SIG-M5 treated with dmso at 0.1 percent for 504 hours (cell line): ENCODE data around the gene RASSF5.
"Not testable (repeated sequence)": the region's sequence is repeated elsewhere in the genome, so short reads cannot be mapped to it uniquely, and the experiment has no call there.

ENCODE experiments used
- DNase-seq: peaks from one replicate; lab custom pipeline; 2025; ENCODE audit not compliant: unreplicated experiment; lab: John Stamatoyannopoulos, UW

Gene RASSF5

GRCh38 chr1:206566999-206567398 lies 59.7 kb downstream of the RASSF5 start:
- DNase-seq, result no peak

GRCh38 chr1:206568256-206568655 lies 60.9 kb downstream of the RASSF5 start:
- DNase-seq, result no peak

GRCh38 chr1:206568779-206569352 lies 61.5 kb downstream of the RASSF5 start:
- no peak for DNase-seq

DNA sequence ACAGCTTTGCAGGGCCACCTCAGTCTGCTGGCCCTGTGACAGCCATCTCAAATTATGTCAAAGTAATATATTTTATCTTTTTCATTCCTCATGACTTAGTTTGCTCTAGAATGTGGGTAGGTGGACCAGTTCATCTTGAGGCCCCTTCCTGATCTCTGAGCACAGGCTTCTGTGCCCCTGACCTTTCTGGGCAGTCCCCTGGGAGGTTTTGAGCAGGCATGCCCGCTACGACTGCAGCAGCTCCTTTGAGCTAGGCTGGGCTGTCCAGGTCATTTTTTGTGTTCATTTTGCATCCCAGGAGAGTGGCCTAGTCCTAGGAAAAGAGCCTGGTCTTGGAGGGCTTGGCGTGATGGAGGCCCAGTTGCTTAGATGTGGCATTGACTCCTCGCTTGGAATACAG lies 62.2 kb downstream of the RASSF5 start:
- no peak for DNase-seq

DNA sequence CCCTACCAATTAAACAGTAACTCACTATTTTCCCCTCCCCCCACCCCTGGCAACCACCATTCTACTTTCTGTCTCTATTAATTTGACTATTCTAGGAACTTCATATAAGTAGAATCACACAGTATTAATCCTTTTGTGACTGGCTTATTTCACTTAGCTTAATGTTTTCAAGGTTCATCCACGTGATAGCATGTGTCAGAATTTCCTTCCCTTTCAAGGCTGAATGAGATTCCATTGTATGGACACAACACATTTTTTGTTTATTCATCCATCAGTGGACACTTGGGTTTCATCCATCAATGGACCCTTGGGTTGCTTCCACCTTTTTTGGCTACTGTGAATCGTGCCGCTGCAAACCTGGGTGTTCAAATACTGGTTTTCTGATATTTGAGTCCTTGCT lies 63.2 kb downstream of the RASSF5 start:
- no peak for DNase-seq

- no peak for DNase-seq
Observed at GRCh38 chr1:206572835-206573234, 65.5 kb downstream of the RASSF5 start.

GRCh38 chr1:206573319-206573718 lies 66.0 kb downstream of the RASSF5 start:
- DNase-seq, result peak; percentile 64

DNA sequence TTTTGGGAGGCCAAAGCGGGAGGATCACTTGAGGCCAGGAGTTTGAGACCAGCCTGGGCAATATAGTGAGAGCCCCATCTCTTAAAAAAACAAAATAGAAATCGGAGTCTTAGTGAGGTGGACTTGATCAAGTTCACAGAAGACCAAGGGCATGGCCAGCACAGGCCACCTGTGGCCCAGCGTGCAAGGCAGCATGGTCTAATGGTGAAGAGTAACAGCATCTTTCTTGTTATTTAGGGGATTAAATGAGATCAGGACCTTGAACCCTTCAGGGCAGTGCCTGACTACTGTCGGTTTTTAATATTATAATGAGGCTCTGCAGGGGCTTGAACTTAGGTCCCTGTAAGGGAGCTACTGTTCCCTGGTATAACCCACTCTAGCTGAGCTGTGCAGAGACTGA lies 66.4 kb downstream of the RASSF5 start:
- DNase-seq, result no peak

DNA sequence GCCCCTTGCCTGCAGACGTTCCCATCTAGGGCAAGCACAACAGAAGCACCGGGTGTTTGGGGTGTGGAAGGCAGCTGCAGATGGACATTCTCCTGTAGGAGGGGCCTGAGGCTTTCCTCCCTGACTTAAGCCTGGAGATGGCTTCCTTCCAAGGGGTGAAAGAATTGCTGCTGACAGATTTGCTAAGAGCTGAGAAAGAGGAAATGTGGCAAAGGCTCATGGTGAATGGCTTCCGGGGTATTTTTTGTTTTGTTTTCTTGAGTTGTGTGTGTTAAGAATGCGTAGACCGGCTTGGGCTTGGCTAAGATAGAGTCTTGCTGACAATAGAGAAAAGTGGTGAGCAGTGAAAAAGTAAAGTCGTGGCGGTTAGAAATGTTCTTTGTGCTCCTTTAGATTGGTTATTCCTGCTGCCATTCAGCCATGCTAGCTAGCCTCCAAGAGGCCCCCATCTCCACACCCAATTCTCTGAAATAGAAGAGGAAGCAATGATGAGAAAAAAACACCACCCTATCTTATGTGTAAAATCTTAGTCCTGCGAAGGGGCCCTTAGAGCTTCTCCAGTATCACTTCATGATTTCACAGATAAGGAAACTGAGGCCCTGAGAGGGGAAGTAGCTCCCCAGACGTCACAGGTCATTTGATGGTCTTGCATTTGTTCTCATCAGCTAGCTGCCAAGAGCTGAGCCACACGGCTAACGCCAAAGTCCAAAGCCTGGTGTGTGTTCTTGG lies 68.0 kb downstream of the RASSF5 start:
- peak; percentile 97 for DNase-seq

- DNase-seq, result no peak
Observed at GRCh38 chr1:206575894-206576737, 68.8 kb downstream of the RASSF5 start.

- DNase-seq, result no peak
Observed at GRCh38 chr1:206577626-206578025, 70.3 kb downstream of the RASSF5 start.

DNA sequence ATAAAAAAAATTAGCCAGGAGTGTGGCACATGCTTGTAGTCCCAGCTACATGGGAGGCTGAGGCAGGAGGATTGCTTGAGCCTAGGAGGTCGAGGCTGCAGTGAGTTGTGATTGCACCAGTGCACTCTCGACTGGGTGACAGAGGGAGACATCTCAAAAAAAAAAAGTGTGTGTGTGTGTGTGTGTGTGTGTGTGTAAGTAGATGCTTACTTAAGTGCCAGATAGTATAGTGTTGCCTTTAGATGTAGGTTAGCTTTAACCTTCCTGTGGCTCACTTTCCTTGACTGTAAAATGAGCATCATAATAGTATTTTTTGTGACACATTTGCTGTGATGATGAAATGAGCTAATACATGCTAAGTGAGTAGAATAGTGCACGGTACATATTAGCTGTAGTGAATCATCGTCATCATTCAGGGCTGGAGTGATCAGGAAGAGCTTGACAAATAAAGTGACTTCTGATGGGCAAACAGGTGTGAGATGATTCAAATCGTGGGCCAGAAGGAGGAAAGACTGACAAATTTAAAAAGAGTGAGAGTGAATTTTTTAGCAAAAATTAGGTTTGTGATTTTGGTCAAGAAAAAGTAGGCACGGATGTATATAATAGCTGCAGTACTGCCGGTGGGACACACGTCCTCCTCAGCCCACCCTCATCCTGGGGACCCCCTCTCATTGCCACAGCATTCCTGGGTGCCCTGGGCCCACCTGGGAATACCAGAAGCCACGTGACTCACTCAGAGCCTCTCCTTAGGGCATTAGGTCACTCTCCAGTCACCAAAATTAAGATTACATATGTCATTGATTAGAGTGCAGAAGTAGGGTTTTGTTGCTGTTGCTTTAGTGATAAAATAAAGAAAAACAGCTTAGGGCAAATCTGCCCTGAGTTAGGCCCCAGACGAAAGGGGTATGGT lies 71.0 kb downstream of the RASSF5 start:
- DNase-seq, result no peak

DNA sequence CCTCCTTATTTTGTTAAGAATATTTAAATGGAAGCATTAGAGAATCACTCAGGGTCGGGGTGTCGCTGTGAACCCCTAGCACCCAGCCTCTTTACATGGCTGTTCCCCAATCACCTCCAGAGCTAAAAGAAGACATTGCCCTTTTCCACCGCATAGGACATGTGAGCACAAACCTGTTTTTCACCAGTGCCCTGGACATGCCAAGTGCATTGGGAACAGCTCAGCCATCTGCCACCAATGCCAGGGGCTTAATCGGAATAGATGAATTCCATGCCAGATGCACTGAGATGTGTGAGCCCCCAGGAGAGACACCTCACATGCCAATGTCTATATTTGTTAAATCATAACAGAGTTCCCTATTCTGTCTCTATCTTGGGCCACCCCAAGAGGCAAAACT lies 71.6 kb downstream of the RASSF5 start:
- no peak for DNase-seq

DNA sequence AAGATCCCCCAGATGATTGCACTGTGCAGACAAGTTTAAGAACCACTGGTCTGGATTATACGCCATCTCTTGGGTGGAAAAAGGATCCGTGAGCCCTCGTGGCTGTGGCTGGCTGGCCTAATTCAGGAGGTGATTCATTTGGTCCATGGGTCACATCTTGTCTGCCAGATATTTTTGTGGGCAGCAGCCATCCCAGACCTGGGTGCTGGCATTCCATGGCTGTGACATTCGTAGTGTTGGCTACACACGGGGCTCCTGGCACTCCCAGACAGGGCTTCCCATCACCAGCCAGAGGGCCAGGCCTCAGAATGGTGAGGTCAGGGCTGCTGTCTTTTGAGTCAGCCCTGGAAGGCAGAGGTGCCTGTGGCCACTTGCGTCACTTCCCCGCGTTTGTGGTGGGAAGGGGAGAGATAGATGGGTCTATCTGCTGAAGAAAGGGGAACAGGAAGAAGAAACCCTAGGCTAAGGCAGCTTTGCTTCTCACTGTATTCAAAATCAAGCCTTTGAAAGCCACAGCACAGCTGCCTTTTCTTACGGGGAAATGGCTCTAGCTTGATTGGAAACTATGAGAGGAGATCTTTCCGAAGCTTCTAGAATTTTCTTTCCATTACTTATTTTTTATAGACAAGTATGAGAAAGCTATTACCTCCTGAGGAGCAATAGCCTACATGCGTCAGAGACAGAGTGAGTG lies 72.6 kb downstream of the RASSF5 start:
- peak; percentile 99 for DNase-seq

DNA sequence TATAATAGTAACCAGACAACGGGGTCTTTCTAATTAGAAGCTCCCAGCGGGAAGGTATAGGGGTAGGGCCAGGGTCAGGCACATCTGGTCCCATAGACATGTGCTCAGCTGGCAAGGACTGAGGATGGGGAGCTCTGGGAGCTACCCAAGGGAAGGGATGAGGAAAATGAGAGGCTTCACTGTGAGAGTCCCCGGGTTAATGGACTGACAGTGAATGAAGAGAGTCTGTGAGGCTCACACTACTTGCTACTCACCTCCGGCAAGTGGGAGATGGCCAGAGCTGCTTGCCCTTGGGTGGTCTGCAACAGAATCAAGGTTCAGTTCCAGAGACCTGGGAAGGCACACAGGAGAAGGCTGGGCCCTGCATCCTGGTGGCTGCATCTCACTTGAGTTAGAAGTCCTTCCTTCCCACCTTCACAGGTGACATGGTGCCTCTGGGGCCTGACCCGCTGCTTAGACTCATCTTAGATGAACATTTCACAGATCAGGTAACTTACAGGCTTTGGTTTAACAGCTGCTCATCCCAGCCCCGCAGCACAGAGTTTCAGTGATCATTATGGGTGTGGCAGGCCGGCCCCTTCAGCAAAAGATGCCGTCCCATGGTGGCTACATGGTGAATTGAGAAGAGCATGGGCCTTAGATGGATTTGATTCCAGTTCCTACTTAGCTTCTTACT lies 73.2 kb downstream of the RASSF5 start:
- DNase-seq, result no peak

DNA sequence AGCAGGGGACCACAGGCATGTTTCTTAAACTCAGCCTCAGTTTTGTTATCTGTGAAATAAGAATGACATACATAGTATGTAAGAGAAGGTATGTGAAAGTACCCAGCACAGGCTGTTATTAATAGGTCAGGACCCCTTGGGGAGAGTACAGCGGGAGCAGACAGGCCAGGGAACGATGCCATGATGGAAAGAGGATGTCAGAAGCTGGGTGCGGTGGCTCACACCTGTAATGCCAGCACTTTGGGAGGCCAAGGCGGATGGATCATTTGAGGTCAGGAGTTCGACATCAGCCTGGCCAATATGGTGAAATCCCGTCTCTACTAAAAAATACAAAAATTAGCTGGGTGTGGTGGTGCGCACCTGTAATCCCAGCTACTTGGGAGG lies 73.8 kb downstream of the RASSF5 start:
- not testable (repeated sequence) for DNase-seq

GRCh38 chr1:206581571-206581981 lies 74.2 kb downstream of the RASSF5 start:
- DNase-seq, result no peak

GRCh38 chr1:206582537-206582936 lies 75.2 kb downstream of the RASSF5 start:
- DNase-seq, result no peak

GRCh38 chr1:206582971-206583706 lies 75.8 kb downstream of the RASSF5 start:
- no peak for DNase-seq
